NCI-H1436 treated with DMSO at 0.1 percent for 48 hours (cell line): Measurements from ENCODE around the gene UBE2E1.

Source experiments
- DNase-seq: peaks from one replicate; lab custom pipeline; 2025; lab: John Stamatoyannopoulos, UW

UBE2E1 gene

DNA sequence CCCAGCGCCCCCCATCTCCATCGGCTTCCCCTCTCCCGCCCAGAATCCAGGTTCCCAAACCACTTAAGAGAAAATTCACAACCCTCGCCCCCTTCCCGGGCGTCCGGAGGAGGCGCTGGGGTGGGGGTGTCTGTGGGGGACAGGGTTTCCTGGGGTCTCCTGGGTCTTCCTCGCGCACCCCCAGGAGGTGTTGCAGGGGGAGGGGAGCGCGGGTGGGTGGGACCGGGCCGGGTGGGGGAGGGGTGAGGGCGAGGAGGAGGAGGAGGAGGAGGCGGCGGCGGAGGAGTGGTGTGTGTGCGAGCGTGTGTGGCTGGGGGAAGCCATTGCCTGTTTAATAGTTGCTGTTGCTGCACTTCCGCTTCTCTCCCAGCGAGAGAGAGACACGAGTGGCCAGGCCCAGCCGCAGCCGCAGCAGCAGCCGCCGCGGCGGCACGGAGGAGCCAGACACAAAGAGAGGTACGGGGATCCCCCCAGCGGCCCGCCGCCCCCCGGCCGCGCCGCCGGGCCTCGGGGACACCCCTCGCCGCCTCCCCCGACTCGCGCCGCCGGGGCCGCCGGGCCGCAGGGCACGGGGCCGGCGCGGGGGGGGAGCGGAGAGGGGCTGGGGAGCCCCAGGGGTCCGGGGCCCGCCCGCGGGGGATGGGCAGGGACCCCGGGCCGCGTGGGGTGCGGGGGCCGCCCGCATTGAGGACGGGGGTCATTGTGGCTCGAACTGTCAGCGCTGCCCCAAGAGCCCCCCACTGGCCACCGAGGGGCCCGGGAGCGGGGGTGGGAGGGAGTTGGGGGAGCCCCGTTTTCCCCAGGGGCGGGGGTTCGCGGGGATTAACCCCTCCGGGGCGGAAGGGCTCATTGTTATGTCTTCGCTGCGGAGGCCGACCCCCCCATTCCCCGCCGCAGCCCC lies at the start of gene UBE2E1:
UBE2E1 (plus strand) TSS at position 323 of the 901 bp plus-strand sequence. CDS start 1,315 bp downstream, outside the sequence.
- no peak for DNase-seq

- no peak for DNase-seq
Measured at GRCh38 chr3:23756206-23756840, 49.4 kb upstream of the UBE2E1 start.

GRCh38 chr3:23758253-23758838 lies 47.4 kb upstream of the UBE2E1 start:
- no peak for DNase-seq

DNA sequence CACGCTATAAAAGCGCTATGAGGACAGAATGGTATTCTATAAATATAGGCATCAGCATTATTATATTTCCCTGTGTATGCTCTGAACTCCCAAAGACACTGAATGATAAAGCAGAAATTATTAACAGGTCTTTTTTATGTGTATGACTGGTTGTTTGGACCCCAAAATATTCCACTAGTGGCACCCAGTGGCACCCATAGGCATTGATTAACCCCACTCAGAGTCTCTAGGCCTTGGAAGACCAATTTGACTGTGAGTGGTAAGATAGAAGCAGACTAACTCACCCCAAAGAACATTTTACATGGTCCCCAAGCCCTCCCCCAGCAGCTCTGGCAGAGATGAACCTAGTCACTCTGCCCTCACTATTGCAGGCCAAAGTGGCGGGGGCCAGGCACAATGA lies 45.4 kb upstream of the UBE2E1 start:
- DNase-seq: no peak

- no peak for DNase-seq
Measured at GRCh38 chr3:23760871-23761373, 44.8 kb upstream of the UBE2E1 start.

DNA sequence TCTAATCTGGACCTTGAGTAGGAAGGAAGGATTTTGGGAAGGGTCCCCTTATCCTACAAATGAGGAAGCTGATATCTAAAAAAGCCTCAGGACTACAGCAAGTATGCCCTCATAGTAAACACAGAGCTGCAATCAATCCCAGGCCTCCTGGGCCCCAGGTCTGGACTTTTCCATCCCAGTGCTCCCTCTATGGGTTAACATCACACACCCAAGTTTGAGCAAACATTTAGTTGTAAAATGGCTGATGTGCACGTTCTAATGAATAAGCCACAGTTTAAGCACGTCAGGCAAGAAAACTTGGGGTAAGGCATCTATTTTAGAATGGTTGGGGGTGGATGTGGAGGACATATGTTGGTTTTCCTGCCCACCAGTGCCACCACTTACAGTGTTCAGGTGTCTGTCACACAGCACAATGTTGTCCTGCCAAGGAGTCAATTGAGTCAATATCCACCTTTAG lies 44.3 kb upstream of the UBE2E1 start:
- no peak for DNase-seq

DNA sequence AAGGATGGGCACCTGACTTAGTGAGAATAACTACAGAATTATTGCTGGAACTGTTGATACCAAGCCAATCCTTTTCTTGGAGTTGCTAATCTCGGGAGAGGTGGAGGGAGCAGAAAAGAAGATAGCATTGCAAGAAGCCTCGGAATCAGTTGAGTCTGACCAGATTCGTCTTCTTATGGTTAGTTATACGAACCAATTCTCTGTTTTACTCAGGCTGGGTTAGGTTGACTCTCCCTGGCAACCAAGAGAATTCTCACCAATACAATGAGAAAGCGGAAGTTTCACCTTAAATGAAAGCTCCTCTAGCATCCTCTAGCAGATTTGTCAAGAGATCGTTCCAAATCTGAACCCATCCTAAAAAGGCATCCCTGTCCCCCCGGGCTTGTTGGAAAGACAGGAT lies 43.5 kb upstream of the UBE2E1 start:
- DNase-seq: no peak

DNA sequence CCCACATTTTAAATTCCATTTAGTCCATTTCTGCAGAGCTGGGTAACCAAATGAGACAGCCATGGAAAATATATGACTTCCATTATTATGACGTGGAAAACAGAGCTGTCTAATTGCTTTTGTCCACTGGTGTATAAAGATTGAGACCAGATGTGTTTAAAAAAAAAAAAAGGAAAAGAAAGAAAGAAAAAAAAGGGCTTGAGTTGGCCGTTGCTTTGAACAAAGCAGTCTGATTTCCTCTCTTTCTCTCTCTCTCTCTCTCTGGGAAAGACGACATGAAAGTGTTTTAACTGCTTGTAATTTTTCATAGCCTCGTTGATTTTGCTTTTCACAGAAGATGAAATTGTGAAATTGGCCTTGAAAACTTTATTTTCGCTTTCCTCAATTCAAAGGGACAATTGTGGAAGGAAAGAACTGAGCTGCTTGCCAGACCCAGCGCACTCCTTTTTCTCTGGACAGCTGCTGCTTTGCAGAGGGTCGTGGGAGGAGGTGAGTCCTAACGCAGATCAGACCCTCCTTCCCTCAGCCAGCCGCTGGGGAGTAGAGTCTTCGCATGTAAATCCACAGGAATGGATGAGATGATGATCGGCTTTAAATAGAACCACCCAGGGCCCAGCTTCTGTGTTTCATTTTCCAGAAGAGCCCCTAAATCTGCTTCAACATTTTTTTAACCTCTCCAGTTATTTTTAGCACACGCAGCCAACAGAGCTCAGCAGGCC lies 42.8 kb upstream of the UBE2E1 start:
- no peak for DNase-seq

DNA sequence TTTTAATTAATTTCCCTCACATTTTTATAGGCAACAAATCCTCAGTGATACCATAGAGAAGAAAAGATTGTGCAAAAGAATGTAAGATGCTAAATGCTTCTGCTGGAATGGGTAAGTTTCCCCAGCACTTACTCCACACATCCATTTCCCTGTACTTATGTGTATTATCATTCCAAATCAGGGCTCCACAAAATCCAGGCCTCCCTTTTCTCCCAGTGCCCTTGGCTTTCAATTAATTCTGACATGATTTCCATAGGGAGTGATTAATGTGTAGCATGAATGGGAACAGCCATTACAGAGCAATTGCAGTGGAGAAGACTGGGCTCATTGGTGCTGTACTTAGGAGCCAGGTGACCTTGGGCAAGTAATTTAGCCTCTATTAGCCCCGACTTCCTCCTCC lies 41.3 kb upstream of the UBE2E1 start:
- DNase-seq: no peak

GRCh38 chr3:23767546-23767945 lies 38.2 kb upstream of the UBE2E1 start:
- DNase-seq: no peak

- no peak for DNase-seq
Measured at GRCh38 chr3:23775254-23775909, 30.4 kb upstream of the UBE2E1 start.

GRCh38 chr3:23776352-23776891 lies 29.3 kb upstream of the UBE2E1 start:
- DNase-seq: no peak

- no peak for DNase-seq
Measured at GRCh38 chr3:23778446-23778845, 27.3 kb upstream of the UBE2E1 start.

DNA sequence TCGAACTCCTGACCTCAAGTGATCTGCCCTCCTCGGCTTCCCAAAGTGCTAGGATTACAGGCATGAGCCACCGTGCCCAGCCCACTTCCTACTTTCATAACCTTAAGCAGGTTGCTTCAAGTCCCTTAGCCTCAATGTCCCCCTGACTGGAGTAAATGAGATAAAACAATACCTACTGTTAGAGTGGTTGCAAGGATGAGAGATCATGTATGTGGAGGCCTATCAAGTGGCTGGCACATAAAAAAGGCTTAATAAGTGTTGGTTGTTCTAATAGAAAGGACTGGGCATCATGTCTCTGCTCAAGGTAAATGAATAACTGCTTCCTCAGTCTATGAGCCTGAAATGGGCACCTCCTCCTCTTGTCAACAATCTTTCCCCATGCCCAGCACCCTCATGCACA lies 25.9 kb upstream of the UBE2E1 start:
- no peak for DNase-seq

- no peak for DNase-seq
Measured at GRCh38 chr3:23781051-23781450, 24.7 kb upstream of the UBE2E1 start.

DNA sequence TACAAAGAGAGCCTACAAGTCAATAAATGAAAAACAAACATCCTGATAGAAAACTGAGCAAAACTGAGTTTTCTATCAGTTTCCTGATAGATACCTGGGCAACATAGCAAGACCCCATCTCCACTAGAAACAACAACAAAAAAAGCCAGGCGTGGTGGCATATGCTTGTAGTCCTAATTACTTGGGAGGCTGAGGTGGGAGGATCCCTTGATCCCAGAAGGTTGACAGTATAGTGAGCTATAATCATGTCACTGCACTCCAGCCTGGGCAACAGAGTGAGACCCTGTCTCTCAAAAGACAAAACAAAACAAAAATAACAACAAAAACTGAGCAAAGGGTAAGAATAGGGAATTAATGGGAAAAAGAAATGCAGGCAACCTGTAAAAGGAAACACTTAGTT lies 23.9 kb upstream of the UBE2E1 start:
- no peak for DNase-seq

- DNase-seq: no peak
Measured at GRCh38 chr3:23785097-23785645, 20.6 kb upstream of the UBE2E1 start.

DNA sequence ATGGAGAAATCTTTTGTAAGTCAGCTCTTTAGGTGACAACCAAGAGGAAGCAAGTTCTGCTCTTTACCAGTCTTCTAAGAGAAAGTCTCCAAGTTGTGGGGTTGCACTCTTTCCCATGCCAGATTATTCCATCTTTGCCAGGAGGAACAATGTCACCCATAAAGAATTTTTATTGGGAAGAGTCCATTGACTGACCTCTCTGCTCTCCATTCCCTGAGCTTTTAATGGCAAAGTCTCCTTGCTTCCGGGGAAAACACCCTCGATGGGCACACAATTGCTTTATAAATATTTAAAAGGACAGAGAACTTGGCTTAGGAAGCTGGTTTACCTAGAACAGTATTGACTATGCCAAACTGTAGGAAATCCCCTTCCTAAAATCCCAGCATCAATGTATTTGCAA lies 19.9 kb upstream of the UBE2E1 start:
- no peak for DNase-seq

- DNase-seq: no peak
Measured at GRCh38 chr3:23791678-23792077, 14.1 kb upstream of the UBE2E1 start.

DNA sequence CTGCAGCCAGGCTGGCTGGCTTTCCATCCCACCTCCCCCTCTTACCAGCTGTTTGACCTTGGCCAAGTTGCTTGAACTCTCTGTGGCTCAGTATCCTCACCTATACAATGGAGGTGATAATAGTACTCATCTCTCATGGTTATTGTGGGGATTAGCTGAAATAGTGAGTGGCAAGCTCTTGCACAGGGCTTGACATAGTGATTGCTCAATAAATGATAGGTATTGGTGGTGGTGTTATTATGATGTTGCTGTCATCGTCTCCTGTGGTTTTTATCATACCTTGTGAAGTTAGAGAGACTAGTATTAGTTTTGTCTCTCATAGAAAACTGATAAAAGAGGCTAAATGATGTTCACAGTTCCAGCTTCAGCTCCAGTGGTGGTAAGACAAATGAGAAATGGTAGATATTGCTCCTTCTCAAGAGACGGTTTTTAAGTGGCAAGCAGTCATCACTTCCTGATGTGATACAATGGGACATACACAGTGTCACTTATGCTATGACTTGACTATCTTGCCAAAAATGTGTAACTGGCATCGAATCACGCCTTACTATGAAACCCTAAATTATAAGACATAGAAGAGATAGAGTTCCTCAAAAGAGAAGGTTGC lies 12.1 kb upstream of the UBE2E1 start:
- no peak for DNase-seq

DNA sequence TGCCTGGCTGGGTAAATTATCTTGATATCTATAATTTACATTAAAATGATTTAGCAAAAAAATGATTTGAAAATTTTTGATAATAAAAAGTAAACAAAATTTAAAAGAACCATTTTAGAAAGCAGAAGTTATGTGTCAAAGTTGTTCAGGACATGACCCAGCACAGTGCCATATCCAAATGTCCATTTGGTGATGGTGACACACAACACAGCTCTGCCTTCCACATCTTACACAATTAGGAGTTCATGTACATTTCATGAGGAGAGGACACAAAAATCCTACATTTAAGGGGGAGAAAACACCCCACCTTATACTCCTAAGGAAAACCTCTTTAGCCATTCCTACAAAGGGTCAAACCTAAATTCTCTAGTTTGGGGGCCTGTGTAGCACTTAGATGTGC lies 10.7 kb upstream of the UBE2E1 start:
- DNase-seq: no peak
